GM12891 (cell line): ENCODE data around the gene TYROBP.
A peak's percentile ranks its signal among the peaks of the same experiment; 100 is the strongest.
"Not testable (repeated sequence)": the region's sequence is repeated elsewhere in the genome, so short reads cannot be mapped to it uniquely, and the experiment has no call there.

Experiments
- DNase-seq: peaks from one replicate; pipeline ENCODE4 v3.0.0; 2011; ENCODE audit warnings: low spot score; ENCODE audit not compliant: insufficient read length
- FAIRE-seq: peaks from 2 replicates; lab custom pipeline; 2011; peaks lifted over from hg19 to GRCh38; lab: Jason Lieb, UNC
- PAX5 ChIP-seq: IDR thresholded peaks from 2 replicates; pipeline ENCODE4 v1.6.1; 2011; ENCODE audit warnings: low read length, moderate library complexity, mild to moderate bottlenecking; ENCODE audit not compliant: insufficient read depth, severe bottlenecking
- POLR2A ChIP-seq: IDR thresholded peaks from 2 replicates; pipeline ENCODE4 v1.6.1; 2011; ENCODE audit warnings: low read depth, low read length, control low read depth
- POLR2AphosphoS5 ChIP-seq: IDR thresholded peaks from 2 replicates; pipeline ENCODE4 v1.6.1; 2011; ENCODE audit warnings: low read depth, low read length, control low read depth
- POU2F2 ChIP-seq: IDR thresholded peaks from 2 replicates; pipeline ENCODE4 v1.6.1; 2011; ENCODE audit warnings: low read depth, mild to moderate bottlenecking, control low read depth, low read length, moderate library complexity
- SPI1 ChIP-seq: IDR thresholded peaks from 2 replicates; pipeline ENCODE4 v1.6.1; 2011; ENCODE audit warnings: low read depth, low read length, control low read depth
- TAF1 ChIP-seq: IDR thresholded peaks from 2 replicates; pipeline ENCODE4 v1.6.1; 2011; ENCODE audit warnings: low read depth, low read length, control low read depth

The TYROBP gene

GRCh38 chr19:35911173-35911572, 3.1 kb upstream of the TYROBP start:
- FAIRE-seq (no peak), DNase-seq (no peak)
- TF ChIP-seq TAF1 (no peak), POLR2AphosphoS5 (no peak), PAX5 (no peak)

- FAIRE-seq, DNase-seq: not testable (repeated sequence)
These were observed 2.3 kb upstream of the TYROBP start for GRCh38 chr19:35910355-35910754.

DNA sequence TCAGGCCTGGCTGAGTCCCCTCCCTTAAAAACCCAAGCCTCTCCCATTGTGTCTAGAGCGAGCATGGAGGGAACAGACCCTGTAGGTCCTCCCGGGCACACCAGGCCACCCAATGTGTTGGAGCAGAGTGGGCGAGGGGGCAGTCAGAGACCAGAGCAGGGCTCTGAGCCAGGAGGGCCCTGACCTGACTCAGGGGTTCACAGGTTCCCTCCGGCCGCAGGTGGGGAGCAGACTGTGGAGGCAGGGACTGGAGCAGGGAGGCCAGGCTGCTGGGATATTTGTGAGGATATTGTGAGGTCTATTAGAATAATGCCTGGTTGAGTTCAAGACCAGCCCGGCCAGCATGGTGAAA, 1.6 kb upstream of the TYROBP start:
- FAIRE-seq (no peak), DNase-seq (no peak)
- TF ChIP-seq SPI1 (no peak), TAF1 (no peak), POU2F2 (no peak), PAX5 (no peak), POLR2AphosphoS5 (no peak), POLR2A (no peak)

GRCh38 chr19:35908973-35909683, 1.0 kb upstream of the TYROBP start:
- peak; percentile 72 for FAIRE-seq
- 0 out of 2 replicates have a peak, but pooled peaks have one; percentile 34 for TF ChIP-seq POU2F2
- no peak for TF ChIP-seq PAX5
- peak; percentile 92 for TF ChIP-seq SPI1
- no peak for TF ChIP-seq POLR2AphosphoS5
- no peak for DNase-seq

- DNase-seq (no peak), FAIRE-seq (no peak)
- TF ChIP-seq POLR2A (no peak), POU2F2 (no peak), PAX5 (no peak), POLR2AphosphoS5 (no peak), TAF1 (no peak), SPI1 (no peak)
These were observed 734 bp downstream of the TYROBP start for GRCh38 chr19:35907377-35907745.

DNA sequence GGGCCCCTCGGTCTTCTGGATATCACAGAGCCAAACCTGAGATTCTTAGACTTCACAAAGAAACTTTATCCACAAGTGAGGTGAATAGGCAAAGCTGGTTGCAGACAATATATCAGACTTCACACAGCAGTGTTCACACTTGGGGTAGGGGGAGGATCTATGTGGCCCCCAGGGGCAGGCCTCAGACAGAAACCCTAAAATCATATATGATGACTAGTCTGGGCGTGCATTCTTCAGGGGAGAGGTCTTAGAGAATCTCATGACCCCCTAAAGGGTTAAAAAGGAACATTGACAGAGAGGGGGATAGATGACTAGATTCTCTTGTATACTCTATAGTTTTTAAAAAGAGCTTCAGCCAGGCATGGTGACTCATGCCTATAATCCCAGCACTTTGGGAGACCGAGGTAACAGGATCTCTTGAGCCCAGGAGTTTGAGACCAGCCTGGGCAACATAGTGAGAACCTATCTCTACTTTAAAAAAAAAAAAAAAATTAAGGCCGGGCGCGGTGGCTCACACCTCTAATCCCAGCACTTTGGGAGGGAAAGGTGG, 2.8 kb downstream of the TYROBP start:
- TF ChIP-seq POU2F2, result no peak
- DNase-seq (no peak), FAIRE-seq (no peak)

- FAIRE-seq (peak; percentile 66), DNase-seq (no peak)
- no peak for TF ChIP-seq PAX5
These were observed 3.6 kb downstream of the TYROBP start for GRCh38 chr19:35904311-35905068.

DNA sequence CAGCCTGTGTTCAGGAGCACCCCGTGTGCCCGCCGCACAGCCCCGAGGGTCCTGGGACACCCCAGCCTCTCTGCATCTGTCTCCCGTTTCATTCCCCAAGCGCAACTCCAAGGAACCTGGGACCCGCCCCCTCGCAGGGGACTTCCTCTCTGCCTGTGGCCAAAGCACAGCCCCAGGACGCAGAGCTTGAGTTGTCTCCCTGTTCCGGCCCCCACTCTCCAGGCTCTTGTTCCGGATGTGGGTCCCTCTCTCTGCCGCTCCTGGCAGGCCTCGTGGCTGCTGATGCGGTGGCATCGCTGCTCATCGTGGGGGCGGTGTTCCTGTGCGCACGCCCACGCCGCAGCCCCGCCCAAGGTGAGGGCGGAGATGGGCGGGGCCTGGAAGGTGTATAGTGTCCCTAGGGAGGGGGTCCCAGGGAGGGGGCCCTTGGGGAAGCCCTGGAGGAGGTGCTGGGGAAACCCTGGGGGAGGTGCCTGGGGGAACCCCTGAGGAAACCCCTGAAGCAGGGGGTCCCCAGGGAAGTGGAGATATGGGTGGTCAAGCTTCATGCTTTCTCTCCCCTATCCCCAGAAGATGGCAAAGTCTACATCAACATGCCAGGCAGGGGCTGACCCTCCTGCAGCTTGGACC, 4.4 kb downstream of the TYROBP start:
- TF ChIP-seq SPI1, result peak; percentile 80
- TF ChIP-seq PAX5, result no peak
- TF ChIP-seq TAF1, result 0 out of 2 replicates have a peak, but pooled peaks have one; percentile 40
- TF ChIP-seq POLR2A, result 0 out of 2 replicates have a peak, but pooled peaks have one; percentile 46
- peak; percentile 66 for TF ChIP-seq POLR2AphosphoS5
- no peak; the same call in 1 of the 2 replicates for TF ChIP-seq POU2F2
- FAIRE-seq (peak; percentile 93), DNase-seq (peak; percentile 68)

DNA sequence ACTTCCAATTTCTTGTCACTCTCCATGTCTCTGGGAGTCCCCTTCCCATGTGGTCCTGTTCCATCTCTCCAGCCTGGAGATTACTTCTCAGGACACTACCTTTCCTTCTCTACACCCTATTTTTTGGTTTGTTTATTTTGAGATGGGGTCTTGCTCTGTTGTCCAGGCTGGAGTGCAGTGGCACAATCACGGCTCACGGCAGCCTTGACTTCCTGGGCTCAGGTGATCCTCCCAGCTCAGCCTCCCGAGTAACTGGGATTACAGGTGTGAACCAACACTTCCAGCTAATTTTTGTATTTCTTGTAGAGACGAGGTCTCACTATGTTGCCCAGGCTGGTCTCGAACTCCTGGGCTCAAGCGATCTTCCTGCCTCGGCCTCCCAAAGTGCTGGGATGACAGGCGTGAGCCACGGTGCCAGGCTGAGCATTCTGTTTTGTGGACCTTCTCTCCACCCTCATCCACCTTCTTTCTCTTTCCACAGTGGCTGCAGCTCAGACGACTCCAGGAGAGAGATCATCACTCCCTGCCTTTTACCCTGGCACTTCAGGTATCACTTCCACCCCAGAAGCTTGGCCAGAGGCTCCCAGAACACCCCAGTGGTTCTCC, 5.1 kb downstream of the TYROBP start:
- TF ChIP-seq SPI1 (no peak), POLR2AphosphoS5 (no peak; the same call in 1 of the 2 replicates), POU2F2 (no peak), PAX5 (no peak), POLR2A (no peak), TAF1 (no peak)
- FAIRE-seq (no peak), DNase-seq (no peak)

DNA sequence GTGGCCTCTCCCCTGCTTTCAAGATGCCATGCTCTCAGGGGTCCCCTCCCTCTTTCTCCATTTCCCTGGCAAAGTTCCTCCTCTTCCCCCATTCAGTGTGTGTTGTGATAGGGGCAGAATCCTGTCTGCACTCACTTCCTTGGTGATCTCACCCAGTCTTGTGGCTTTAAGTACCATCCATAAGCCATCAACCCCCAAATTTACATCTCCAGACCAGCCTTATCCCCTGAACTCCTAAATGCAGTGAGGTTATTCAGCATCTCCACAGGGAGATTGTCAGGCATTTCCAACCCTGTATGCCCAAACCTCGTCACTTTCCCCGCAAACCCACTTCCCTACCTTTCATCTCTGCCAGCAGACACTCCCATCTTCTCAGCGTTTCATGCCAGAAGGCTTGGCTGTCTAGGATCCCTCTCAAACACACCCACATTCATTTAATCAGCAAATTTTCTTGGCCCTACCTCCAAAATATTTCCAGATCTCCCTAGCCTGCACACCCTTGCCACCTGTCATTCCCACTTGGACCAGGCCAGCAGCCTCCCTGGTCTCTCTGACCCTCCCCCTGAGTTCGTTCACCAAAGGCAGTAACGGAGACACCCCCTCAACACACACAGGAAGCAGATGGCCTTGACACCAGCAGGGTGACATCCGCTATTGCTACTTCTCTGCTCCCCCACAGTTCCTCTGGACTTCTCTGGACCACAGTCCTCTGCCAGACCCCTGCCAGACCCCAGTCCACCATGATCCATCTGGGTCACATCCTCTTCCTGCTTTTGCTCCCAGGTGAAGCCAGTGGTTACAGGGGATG, 6.0 kb downstream of the TYROBP start, which contains the start of gene HCST:
HCST (plus strand) TSS at position 676 of the 808 bp plus-strand sequence; CDS start at position 741, 65 bp downstream.
- FAIRE-seq (peak; percentile 95), DNase-seq (no peak)
- TF ChIP-seq PAX5, result no peak
- TF ChIP-seq SPI1, result no peak
- TF ChIP-seq POLR2AphosphoS5, result peak; percentile 50; the same call in 1 of the 2 replicates
- 0 out of 2 replicates have a peak, but pooled peaks have one; percentile 21 for TF ChIP-seq TAF1
- peak; percentile 78 for TF ChIP-seq POLR2A
- no peak for TF ChIP-seq POU2F2
